Panc1 (cell line): ENCODE data around the gene SLC44A1. TPM values are rescaled to one million over a fixed set of nuclear protein-coding genes. Genes with fewer than 3 reads are reported as not detected.

ENCODE experiments used
- ATAC-seq: fragments of 200-7000 bp; cut with Tn5 transposase; 2 replicates; pipeline ENCODE4 v1.9.1; 2020; ENCODE audit warnings: mild to moderate bottlenecking, moderate library complexity
- BruUV-seq: library from RNA; stranded (reverse); fragments of 400-500 nt; replicated peaks from 2 replicates; lab custom pipeline; 2021; lab: Mats Ljungman, UMichigan
- CTCF ChIA-PET: fragments of 300-600 bp; sonication (Branson Sonifier 250); formaldehyde crosslinking; loops from one replicate; lab custom pipeline; 2022; ENCODE audit warnings: antibody characterized with exemption; lab: Charles Lee
- POLR2A ChIA-PET: fragments of 300-600 bp; sonication (Branson Sonifier 250); formaldehyde crosslinking; loops from one replicate; lab custom pipeline; 2022; ENCODE audit warnings: antibody characterized with exemption; lab: Charles Lee
- DNase-seq: peaks from one replicate; pipeline ENCODE4 v3.0.0-alpha.2; 2010; ENCODE audit warnings: low read depth, low spot score
- H3K27ac ChIP-seq: 2 replicates; pipeline ENCODE4 v1.5.1; 2011; ENCODE audit warnings: mild to moderate bottlenecking, low read length, inconsistent platforms
- H3K27me3 ChIP-seq: fragments of 200-500 bp; sonication (Bioruptor generic); 2 replicates; pipeline ENCODE4 v1.6.0; 2014; ENCODE audit warnings: low read length, inconsistent platforms; ENCODE audit not compliant: control insufficient read depth, insufficient read depth
- H3K36me3 ChIP-seq: fragments of 200-500 bp; sonication (Bioruptor generic); 2 replicates; pipeline ENCODE4 v1.5.1; 2014; ENCODE audit warnings: inconsistent platforms, mild to moderate bottlenecking, low read length, moderate library complexity; ENCODE audit not compliant: control insufficient read depth, insufficient read depth
- H3K4me1 ChIP-seq: 2 replicates; pipeline ENCODE4 v1.5.1; 2011; ENCODE audit warnings: inconsistent platforms, mild to moderate bottlenecking, low read length, moderate library complexity; ENCODE audit not compliant: control insufficient read depth, insufficient read depth
- H3K4me3 ChIP-seq, 2 experiments: 2 replicates each; pipeline ENCODE4 v1.5.1; 2011 to 2012; ENCODE audit warnings: low read depth in 2 of 2, low read length in 2 of 2, mild to moderate bottlenecking in 2 of 2, inconsistent platforms in 1 of 2, moderate library complexity in 1 of 2
- H3K9me3 ChIP-seq: fragments of 200-500 bp; sonication (Bioruptor generic); 2 replicates; pipeline ENCODE4 v1.5.1; 2014; ENCODE audit warnings: low read depth, mild to moderate bottlenecking, inconsistent platforms, low read length, moderate library complexity; ENCODE audit not compliant: control insufficient read depth, insufficient read depth
- CTCF ChIP-seq: fragments of 450-650 bp; IDR thresholded peaks from 2 replicates; pipeline ENCODE4 v1.5.1; 2017; ENCODE audit warnings: mild to moderate bottlenecking
- POLR2AphosphoS5 ChIP-seq: IDR thresholded peaks from 2 replicates; pipeline ENCODE4 v1.6.1; 2012; ENCODE audit warnings: mild to moderate bottlenecking, low read depth, low read length, moderate library complexity
- SIN3A ChIP-seq: IDR thresholded peaks from 2 replicates; pipeline ENCODE4 v1.6.1; 2012; ENCODE audit warnings: low read depth, mild to moderate bottlenecking, low read length, moderate library complexity, borderline replicate concordance; ENCODE audit not compliant: insufficient read depth
- TCF7L2 ChIP-seq: IDR thresholded peaks from 2 replicates; pipeline ENCODE4 v1.6.1; 2011; ENCODE audit warnings: mild to moderate bottlenecking, low read depth, low read length, inconsistent platforms
- in situ Hi-C: cut with HindIII; loops from 2 replicates; pipeline ENCODE4 v1.10.0; 2016; ENCODE audit warnings: low sequenced_read_pairs, low pct_unique_long_range_greater_than_20kb
- intact Hi-C: fragments of 100-400 bp; cut with micrococcal nuclease; formaldehyde crosslinking; loops from one replicate; pipeline ENCODE4 v1.10.0; 2022; ENCODE audit not compliant: unreplicated experiment
- total RNA-seq: library from RNA; stranded (reverse); gene quantifications from one replicate; pipeline ENCODE4 v1.2.1, GENCODE V29; 2021; ENCODE audit not compliant: unreplicated experiment
- TF ChIP-seq, protein P1 (sequence below), 2 experiments: IDR thresholded peaks; 2 replicates each; pipeline ENCODE4 v1.6.1; 2011 to 2012; ENCODE audit warnings: low read depth in 2 of 2, control low read depth in 1 of 2, low read length in 1 of 2, mild to moderate bottlenecking in 1 of 2, moderate library complexity in 1 of 2; ENCODE audit not compliant: insufficient read depth in 1 of 2

Gene SLC44A1
- total RNA-seq, 1 experiment from 2014 or later = 8.7 TPM

DNA sequence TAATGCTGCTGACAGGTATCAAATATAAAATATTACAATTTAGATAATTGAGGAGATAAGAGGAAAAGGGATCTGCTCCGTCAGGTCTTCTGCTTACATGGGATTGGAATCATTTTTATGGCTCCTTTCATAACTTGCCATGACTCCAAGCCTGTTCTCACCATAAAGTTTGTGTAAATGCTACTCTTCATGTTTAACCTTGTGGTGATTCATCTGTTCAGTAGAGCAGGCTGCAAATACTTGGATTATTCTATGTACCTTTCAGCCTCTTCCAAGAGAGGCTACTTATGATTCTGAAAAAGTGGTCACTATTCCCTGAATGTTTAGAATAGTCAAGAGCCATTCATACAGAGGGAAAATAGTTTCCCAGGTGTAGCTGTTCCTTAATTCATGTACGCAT lies 66.9 kb downstream of the SLC44A1 start:
- Histone ChIP-seq H3K4me1 (no peaks in the 10 kb centered on the region), H3K4me3 (no peak overlapping the region), H3K9me3 (no peaks in the 10 kb centered on the region), H3K27me3 (no peaks in the 10 kb centered on the region), H3K27ac (no peak overlapping the region), H3K36me3 (no peaks in the 10 kb centered on the region)
- CTCF ChIA-PET = no interaction called here
- in situ Hi-C loops = no loop called here
- no peak for DNase-seq
- intact Hi-C loops = no loop called here
- TF ChIP-seq TCF7L2 = no peak
- TF ChIP-seq POLR2AphosphoS5 = no peak
- TF ChIP-seq CTCF = no peak
- TF ChIP-seq SIN3A = no peak
- TF ChIP-seq, protein P1, sequence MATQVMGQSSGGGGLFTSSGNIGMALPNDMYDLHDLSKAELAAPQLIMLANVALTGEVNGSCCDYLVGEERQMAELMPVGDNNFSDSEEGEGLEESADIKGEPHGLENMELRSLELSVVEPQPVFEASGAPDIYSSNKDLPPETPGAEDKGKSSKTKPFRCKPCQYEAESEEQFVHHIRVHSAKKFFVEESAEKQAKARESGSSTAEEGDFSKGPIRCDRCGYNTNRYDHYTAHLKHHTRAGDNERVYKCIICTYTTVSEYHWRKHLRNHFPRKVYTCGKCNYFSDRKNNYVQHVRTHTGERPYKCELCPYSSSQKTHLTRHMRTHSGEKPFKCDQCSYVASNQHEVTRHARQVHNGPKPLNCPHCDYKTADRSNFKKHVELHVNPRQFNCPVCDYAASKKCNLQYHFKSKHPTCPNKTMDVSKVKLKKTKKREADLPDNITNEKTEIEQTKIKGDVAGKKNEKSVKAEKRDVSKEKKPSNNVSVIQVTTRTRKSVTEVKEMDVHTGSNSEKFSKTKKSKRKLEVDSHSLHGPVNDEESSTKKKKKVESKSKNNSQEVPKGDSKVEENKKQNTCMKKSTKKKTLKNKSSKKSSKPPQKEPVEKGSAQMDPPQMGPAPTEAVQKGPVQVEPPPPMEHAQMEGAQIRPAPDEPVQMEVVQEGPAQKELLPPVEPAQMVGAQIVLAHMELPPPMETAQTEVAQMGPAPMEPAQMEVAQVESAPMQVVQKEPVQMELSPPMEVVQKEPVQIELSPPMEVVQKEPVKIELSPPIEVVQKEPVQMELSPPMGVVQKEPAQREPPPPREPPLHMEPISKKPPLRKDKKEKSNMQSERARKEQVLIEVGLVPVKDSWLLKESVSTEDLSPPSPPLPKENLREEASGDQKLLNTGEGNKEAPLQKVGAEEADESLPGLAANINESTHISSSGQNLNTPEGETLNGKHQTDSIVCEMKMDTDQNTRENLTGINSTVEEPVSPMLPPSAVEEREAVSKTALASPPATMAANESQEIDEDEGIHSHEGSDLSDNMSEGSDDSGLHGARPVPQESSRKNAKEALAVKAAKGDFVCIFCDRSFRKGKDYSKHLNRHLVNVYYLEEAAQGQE (IDR thresholded peaks at IDR 0.05; ENCODE audit: insufficient read depth in 1 of 2, low read depth in 2 of 2, low read length in 1 of 2) = no peak
- BruUV-seq = no TSS peak
- no peak for ATAC-seq
- POLR2A ChIA-PET = no interaction called here

- Histone ChIP-seq H3K27me3 (no peaks in the 10 kb centered on the region), H3K36me3 (no peaks in the 10 kb centered on the region), H3K27ac (no peak overlapping the region), H3K4me3 (no peak overlapping the region), H3K4me1 (no peaks in the 10 kb centered on the region), H3K9me3 (no peaks in the 10 kb centered on the region)
- in situ Hi-C loops = no loop called here
- intact Hi-C loops = no loop called here
- no peak for ATAC-seq
- no peak for DNase-seq
- ChIA-PET POLR2A (no interaction called here), CTCF (no interaction called here)
- TF ChIP-seq CTCF (no peak), SIN3A (no peak), TCF7L2 (no peak), POLR2AphosphoS5 (no peak)
- TF ChIP-seq, protein P1 (IDR thresholded peaks at IDR 0.05; ENCODE audit: insufficient read depth in 1 of 2, low read depth in 2 of 2, low read length in 1 of 2) = no peak
- BruUV-seq = no TSS peak
Measured at GRCh38 chr9:105313238-105313637, 68.8 kb downstream of the SLC44A1 start.
